KOPT-K1 (cell line): ENCODE measurements around the gene RAB20.
"Not testable (repeated sequence)": the region's sequence is repeated elsewhere in the genome, so short reads cannot be mapped to it uniquely, and the experiment has no call there.

Experiments used
- H3K27ac ChIP-seq: fragments of 200-600 bp; sonication (generic); 2 replicates; pipeline ENCODE4 v1.5.1; 2016; ENCODE audit warnings: antibody characterized with exemption, mild to moderate bottlenecking, low read depth, low read length; ENCODE audit not compliant: poor library complexity, severe bottlenecking
- H3K36me3 ChIP-seq: fragments of 200-600 bp; sonication (generic); 2 replicates; pipeline ENCODE4 v1.5.1; 2017; ENCODE audit warnings: antibody characterized with exemption, mild to moderate bottlenecking, low read length, moderate library complexity; ENCODE audit not compliant: insufficient read depth
- H3K9me3 ChIP-seq: fragments of 200-600 bp; sonication (generic); 2 replicates; pipeline ENCODE4 v1.5.1; 2017; ENCODE audit warnings: antibody characterized with exemption, low read length, mild to moderate bottlenecking; ENCODE audit not compliant: insufficient read depth, poor library complexity, severe bottlenecking

RAB20 gene

DNA sequence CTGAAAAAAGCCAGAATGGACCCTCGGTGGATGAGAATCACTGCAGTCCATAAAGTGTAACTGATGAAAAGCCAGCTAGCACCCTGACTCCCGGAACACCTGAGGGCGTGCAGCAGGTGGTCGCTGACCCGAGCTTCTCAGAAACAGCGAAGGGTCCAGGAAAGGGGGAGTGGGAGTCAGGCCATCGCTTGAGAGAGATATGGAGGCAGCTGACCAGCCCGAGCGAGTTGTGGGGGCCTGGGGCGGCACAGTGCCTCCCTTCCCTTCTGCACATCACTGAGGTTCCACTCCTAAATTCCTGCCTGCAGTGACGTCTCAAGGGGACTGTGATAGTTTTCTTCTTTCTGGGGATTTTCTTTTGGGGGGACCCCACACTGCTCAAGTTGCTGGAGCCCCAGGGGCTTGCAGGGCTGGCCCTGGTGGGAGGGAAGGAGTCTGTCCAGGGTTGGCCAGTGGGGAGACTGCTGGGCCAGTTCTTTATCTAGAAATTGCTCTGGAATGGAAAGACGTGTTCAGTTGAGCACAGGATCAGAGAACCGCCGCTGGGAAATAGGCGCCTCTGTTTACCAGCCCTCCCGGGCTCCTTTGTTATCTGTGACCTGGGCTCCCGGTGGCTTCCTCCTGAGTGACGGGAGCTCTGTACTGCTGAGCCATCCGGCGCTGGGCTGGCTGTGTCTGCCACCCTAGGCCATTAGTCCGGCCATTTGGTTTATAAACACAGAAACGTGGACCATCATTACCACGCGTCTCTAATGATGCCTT, 71.3 kb downstream of the RAB20 start:
- Histone ChIP-seq H3K9me3 (no peaks in the 10 kb centered on the region), H3K27ac (no peak overlapping the region), H3K36me3 (no peaks in the 10 kb centered on the region)

DNA sequence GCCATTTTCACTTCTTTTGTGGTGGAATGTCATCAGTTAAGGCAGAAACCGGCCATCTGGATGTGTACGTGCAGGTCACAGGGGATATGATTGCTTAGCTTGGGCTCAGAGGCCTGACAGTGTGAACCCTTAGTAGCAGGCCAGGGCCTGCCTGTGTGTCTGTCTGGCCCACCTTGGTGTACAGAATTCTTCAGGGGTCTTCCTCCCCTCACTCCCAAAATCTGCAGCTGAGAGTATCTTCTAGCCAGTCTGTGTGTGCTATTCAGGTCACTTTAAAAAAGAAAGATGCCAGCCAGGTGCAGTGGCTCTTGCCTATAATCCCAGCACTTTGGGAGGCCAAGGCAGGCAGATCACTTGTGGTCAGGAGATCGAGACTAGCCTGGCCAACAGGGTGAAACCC, 74.6 kb downstream of the RAB20 start:
- H3K27ac ChIP-seq, H3K36me3 ChIP-seq, H3K9me3 ChIP-seq: not testable (repeated sequence)

DNA sequence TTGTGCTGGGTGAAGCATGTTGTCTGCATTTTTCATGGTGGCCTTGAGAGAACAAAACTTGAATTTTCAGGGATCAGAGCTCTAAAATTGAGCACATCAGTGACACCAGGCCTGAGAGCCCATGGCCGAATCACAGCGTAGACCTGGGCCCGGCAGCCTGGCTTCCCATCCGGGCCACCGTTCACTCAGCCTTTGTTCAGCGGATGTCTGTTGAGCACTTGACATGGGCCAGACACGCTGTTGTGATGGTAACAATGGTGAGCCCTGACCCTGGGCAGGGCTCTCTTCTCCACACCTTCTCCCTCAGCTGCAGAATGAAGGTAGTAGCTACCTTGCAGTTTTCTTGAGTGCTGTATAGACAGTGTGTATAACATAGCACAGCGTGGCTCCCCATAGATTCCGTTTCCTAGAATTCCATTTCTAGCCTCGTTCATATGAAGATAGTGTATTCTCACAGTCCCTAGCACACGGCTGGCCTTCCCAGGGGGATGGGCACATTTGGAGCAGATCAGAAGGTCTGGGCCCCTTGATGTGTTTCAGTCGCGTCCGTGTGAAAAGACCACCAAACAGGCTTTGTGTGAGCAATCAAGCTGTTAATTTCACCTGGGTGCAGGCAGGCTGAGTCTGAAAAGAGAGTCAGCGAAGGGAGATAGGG, 75.3 kb downstream of the RAB20 start:
- Histone ChIP-seq H3K36me3 (no peaks in the 10 kb centered on the region), H3K27ac (no peak overlapping the region), H3K9me3 (no peaks in the 10 kb centered on the region)

DNA sequence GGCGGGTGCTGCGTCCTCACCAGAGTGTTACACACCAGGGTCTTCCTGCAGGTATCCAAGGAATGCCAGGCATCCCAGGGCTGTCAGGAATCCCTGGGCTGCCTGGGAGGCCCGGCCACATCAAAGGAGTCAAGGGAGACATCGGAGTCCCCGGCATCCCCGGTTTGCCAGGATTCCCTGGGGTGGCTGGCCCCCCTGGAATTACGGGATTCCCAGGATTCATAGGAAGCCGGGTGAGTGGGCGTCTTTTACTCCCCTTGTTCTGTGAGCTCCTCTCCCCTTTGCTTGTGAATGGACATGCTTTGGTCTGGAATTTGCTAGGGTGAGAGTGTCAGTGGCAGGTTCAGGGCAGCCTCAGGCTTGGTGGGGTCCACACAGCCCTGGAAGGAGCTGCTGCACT, 75.9 kb downstream of the RAB20 start:
- Histone ChIP-seq H3K27ac (no peak overlapping the region), H3K9me3 (no peaks in the 10 kb centered on the region), H3K36me3 (no peaks in the 10 kb centered on the region)

DNA sequence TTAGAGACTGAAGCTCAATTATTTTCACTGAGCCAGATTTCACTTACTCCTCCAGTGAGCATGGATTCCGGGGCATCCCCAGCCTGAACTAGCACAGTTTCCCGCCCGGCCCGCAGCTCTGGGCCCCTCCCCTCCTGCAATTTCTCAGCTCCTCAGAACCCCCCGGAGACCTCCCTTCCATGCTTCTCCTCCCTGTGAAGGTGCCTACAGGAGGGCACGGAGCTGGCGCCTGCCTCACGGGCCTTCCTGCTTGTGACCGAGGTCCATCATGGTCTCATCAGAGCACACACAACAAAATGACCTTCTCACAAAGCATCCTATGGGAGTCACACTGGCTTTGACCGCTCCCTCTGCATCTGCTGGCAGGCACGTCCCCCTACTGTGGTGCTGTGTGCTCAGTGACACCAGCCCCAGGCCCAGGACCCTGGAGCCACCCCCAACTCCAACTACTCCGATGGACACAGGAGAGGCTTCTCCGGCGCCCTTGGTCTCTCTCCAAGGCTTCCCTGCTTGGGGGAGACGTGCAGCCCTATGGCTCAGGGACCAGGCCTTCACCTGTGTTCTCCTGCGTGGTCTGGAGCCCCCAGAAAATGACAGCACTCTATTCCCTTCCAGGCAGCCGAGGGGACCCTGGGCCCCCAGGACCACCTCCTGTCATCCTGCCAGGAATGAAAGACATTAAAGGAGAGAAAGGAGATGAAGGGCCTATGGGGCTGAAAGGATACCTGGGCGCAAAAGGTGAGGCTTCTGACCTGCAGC, 77.1 kb downstream of the RAB20 start:
- Histone ChIP-seq H3K9me3 (no peaks in the 10 kb centered on the region), H3K36me3 (no peaks in the 10 kb centered on the region), H3K27ac (no peak overlapping the region)

DNA sequence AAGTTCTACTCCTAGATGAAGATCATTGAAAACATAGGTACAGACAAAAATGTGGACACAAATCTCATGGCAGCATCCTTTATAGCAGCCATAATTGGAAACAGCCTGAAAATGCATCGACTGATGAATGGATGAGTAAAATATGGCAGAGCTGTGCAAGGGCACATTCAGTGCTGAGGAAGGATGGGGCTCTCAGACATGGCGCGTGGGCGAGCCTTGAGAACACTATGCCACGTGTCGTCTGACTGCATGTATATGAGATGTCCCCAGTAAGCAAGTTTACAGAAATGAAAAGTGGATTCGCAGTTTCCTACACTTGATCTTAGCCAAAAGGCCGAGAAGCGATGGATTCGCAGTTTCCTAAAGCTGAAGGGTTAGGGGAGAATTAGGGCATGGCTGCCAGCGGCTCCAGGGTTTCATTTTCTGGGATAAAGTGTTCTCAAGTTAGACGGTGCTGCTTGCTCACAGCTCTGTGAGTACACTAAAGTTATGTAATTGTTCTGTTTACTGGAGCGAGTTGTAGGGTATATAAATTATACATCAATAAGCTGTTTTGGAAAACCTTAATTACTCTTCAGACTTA, 78.0 kb downstream of the RAB20 start:
- Histone ChIP-seq H3K36me3 (no peaks in the 10 kb centered on the region), H3K27ac (no peak overlapping the region), H3K9me3 (no peaks in the 10 kb centered on the region)

DNA sequence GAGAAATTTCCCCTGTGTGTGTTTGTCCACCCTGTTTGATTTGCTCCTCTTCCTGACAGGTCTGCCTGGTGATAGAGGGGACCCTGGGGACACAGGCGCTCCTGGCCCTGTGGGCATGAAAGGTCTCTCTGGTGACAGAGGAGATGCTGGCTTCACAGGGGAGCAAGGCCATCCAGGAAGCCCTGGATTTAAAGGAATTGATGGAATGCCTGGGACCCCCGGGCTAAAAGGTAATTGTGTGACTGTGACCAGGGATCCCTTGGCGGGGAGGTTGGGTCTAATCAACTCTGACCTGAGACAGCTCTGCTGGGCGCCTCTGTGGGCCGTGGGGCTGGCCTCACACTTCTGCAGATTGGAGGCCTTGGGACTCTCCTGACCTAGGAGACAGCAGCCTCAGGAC, 81.4 kb downstream of the RAB20 start:
- no peak overlapping the region for H3K27ac ChIP-seq
- H3K9me3 ChIP-seq, result no peaks in the 10 kb centered on the region
- H3K36me3 ChIP-seq, result no peaks in the 10 kb centered on the region

DNA sequence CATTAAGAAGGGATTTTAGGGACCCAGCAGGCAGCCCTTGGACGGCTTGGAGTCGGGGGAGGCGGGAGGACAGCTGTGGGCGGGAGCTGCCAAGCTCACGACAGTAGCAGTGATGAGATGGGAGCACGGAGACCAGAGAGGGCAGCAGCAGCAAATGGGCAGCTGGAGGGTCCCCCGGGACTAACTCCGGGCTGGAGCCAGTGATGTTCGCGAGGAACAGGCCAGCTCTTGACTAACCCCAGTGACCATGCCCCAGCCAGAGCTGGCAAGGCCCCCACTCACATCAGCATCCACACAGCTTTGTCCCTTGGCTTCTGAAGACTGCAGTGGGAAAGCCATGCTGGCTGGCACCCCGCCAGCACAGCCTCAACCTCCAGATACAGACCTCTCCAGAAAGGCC, 81.9 kb downstream of the RAB20 start:
- Histone ChIP-seq H3K27ac (no peak overlapping the region), H3K36me3 (no peaks in the 10 kb centered on the region)

DNA sequence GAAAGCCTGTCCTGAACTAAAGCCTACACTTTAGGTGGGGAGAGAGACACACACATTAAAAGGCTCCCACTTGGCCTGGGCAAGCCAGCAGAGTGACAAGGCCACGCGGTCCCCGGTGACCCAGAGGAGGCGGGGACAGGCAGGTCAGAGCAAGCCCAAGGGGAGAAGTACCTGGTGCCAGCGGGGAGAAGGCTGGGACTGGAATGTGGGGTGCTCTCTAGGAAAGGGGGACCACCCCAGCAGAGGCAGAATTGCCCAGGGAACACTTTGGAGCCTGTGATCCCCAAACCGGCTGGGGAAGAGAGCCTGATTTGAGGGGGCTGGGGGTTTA, 82.3 kb downstream of the RAB20 start:
- Histone ChIP-seq H3K9me3 (no peaks in the 10 kb centered on the region), H3K36me3 (no peaks in the 10 kb centered on the region), H3K27ac (no peak overlapping the region)

More for the DNA sequence above, 81.9 kb downstream of the RAB20 start:
- no peaks in the 10 kb centered on the region for H3K9me3 ChIP-seq

DNA sequence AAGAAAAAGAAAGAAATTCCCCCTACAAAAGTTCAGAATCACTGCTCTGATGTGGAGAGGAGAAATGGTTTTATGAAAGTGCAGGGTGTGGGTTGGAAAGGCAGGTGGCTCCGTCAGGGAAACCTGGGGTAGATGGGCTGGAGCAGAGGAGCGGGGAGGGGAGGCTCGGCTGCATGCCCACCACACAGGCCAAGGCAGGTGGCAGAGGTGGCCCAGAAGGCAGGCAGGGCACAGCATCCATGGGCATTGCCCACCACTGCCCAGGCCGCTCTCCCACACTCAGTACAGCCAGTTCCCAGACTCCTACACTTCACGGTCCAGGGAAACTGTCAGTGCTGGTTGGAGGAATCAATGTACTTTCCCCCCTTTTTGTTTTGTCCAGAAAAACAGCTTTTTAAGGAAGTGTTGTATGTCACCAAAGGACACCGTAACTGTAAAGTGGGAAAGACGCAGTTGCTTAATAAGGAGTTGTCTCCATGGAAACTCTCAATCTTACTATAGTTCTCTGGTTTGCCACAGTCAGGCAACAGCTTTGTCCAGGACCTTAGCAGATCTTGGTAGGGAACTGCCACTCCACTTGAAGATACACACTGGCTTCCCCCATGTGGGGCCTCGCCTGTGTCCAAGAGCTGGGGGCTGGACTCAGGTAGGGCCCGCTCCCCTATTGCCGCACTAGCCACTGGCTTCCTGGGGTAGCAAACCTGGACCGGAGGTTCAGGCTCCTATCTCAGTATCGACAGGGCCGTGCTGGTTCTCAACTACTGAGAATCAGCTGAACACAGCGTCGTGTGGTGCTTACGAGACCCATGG, 82.9 kb downstream of the RAB20 start:
- no peaks in the 10 kb centered on the region for H3K9me3 ChIP-seq
- no peak overlapping the region for H3K27ac ChIP-seq
- no peaks in the 10 kb centered on the region for H3K36me3 ChIP-seq

DNA sequence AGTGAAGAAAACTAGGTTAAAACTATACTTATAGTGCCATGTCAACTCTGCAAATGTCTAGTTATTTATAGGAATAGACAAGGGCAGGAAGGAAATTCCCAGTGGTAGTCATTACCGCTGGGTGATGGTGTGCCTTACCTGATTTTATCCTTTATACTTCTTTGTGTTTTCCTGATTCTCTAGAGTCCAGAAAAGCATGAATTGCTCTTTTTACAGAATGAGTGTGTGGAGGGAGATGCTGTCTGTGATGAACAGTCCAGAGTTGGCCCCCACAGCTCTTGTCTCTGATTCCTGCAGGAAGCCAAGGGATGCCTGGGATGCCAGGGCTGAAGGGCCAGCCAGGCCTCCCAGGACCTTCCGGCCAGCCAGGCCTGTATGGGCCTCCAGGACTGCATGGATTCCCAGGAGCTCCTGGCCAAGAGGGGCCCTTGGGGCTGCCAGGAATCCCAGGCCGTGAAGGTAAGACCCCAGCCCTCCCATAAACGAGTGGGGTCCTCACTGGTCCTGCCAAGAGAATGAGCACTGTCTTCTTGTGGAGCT, 83.7 kb downstream of the RAB20 start:
- Histone ChIP-seq H3K27ac (no peak overlapping the region), H3K36me3 (no peaks in the 10 kb centered on the region), H3K9me3 (no peaks in the 10 kb centered on the region)

DNA sequence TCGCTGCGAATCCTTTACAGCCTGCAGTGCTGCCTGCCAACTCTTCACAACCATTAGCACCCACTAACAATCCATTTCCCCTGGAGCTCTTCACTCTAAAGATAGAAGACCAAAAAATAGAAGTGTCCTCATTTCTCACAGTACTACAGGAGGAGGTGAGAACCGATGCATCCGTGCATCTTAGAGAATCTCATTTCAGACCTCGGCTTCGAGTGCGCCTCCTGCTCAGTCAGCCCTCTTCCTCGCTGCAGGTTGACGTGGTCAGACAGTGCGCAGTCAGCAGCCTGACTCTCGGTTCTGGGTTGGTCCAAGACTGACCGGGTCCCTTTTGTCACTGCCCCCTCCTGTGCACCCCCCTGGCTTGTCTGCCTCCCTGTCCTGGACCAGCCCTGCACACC, 85.3 kb downstream of the RAB20 start:
- Histone ChIP-seq H3K36me3 (no peaks in the 10 kb centered on the region), H3K27ac (no peak overlapping the region), H3K9me3 (no peaks in the 10 kb centered on the region)

DNA sequence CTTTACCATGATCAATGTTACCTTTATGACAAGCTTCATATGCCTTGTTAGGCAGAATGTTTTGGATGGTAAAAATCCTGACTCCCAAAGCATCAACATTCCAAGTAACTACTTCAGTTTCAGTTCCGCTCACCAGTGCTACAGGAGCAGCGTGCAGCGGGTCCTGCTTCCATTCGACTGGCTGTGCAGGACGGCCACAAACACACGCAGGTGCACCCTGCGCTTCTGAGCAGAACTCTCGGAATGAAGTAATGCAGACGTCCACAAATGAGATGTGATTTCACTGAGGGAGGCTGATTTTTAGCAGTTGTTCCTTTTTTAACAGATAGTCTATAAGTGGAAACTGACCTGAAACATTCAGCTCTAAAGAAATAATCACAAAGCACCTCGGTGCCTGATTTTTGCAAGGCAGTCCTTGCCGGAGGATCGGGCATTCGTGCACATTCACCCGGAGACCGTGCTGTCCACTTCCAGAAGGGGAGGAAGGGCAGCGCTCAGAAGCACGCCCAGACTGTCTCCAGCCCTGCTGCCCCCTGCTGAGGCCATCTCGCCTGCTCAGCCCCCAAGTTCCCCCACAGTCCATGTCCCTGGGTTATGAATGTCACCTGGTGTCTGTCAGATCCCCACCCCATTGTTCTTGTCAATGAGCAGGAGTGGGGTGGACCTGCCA, 85.8 kb downstream of the RAB20 start:
- Histone ChIP-seq H3K9me3 (no peaks in the 10 kb centered on the region), H3K36me3 (no peaks in the 10 kb centered on the region), H3K27ac (no peak overlapping the region)

DNA sequence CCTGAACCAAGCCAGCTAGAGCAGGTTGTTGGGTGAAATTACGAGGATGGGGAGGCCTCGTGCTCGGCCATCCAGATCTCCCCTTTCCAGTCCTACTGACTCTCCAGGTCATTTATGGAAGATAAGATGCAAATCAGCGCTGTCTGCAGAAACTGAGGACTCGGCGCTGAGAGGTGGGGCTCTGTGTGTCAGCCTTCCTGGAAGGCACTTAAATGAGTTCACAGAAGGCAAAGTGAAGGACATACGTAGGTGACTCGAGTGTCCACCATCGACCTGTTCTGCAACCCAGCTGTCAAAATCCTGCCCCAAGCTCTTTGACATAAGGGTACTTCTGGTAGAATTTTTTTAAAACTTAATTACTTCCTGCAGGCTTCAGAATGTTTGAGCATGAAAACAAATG, 86.4 kb downstream of the RAB20 start:
- Histone ChIP-seq H3K27ac (no peak overlapping the region), H3K36me3 (no peaks in the 10 kb centered on the region), H3K9me3 (no peaks in the 10 kb centered on the region)
